Heart left ventricle (tissue), 16 donors: ENCODE measurements around the gene AHRR. TPM values are rescaled to one million over a fixed set of nuclear protein-coding genes. Genes with fewer than 3 reads are reported as not detected.
A peak's percentile ranks its signal among the peaks of the same experiment; 100 is the strongest.

Source experiments
- ATAC-seq, 4 donors: fragments of 200-7000 bp; cut with Tn5 transposase; one replicate each; pipeline ENCODE4 v1.9.1; 2020 to 2022; ENCODE audit warnings: moderate library complexity in 4 of 4, mild to moderate bottlenecking in 3 of 4, moderate number of reproducible peaks in 1 of 4
- DNase-seq, 5 donors: peaks; one replicate each; pipeline ENCODE4 v3.0.0-alpha.2; 2020
- H3K27ac ChIP-seq, 12 donors: fragments of 200-600 bp; sonication (generic) in 4 of 12; one replicate each; pipeline versions ENCODE4 v1.5.0 to v1.8.0; 2016 to 2022; ENCODE audit warnings: mild to moderate bottlenecking in 2 of 12
- H3K27me3 ChIP-seq, 9 donors: fragments of 200-600 bp; sonication (generic) in 2 of 9; one replicate each; pipeline versions ENCODE4 v1.5.1 to v1.8.0; 2016 to 2022; ENCODE audit warnings: mild to moderate bottlenecking in 3 of 9
- H3K36me3 ChIP-seq, 9 donors: fragments of 200-600 bp; sonication (generic) in 2 of 9; one replicate each; pipeline versions ENCODE4 v1.5.0 to v1.8.0; 2018 to 2022; ENCODE audit warnings: mild to moderate bottlenecking in 2 of 9
- H3K4me1 ChIP-seq, 12 donors: fragments of 200-600 bp; sonication (generic) in 4 of 12; one replicate each; pipeline versions ENCODE4 v1.5.0 to v1.8.0; 2016 to 2022; ENCODE audit warnings: mild to moderate bottlenecking in 3 of 12
- H3K4me3 ChIP-seq, 12 donors: fragments of 200-600 bp; sonication (generic) in 4 of 12; one replicate each; pipeline versions ENCODE4 v1.5.0 to v1.8.0; 2017 to 2022; ENCODE audit warnings: mild to moderate bottlenecking in 9 of 12, moderate library complexity in 4 of 12
- H3K9me3 ChIP-seq, 12 donors: fragments of 200-600 bp; sonication (generic) in 4 of 12; one replicate each; pipeline versions ENCODE4 v1.5.0 to v1.8.0; 2016 to 2022; ENCODE audit warnings: mild to moderate bottlenecking in 1 of 12
- POLR2A ChIP-seq, 2 donors: fragments of 450-650 bp; IDR thresholded peaks; one replicate each; pipeline ENCODE4 v1.6.1; 2017; ENCODE audit warnings: antibody characterized with exemption in 2 of 2, mild to moderate bottlenecking in 2 of 2, moderate library complexity in 2 of 2
- WGBS, 4 donors: extraction: QIAGEN DNeasy Blood & Tissue Kit in 2 of 4; methylation state at CpG; one replicate each; pipeline versions ENCODE4 v1.1.5 to v1.1.7; 2013 to 2018; 5-methylcytosine and 5-hydroxymethylcytosine counted together
- intact Hi-C, 10 donors: fragments of 100-400 bp; cut with DNase I; formaldehyde crosslinking; loops; one replicate each; pipeline versions ENCODE4 v1.11.1 to v1.14.2; 2022
- polyA plus RNA-seq, 2 donors: library from polyadenylated mRNA; stranded (reverse); fragments of 200-250 nt; gene quantifications; one replicate each; pipeline ENCODE4 v1.2.3, GENCODE V29; 2013
- total RNA-seq, 9 donors: library from RNA; depleted of rRNA in 2 of 9; stranded (reverse); fragments of >200 nt in 2 of 9; fragmentation: NEBNext Ultra II Directional in 3 of 9; extraction: Animal tissue kit (Norgen Biotek cat#: 25700) in 3 of 9; gene quantifications; one replicate each; pipeline versions ENCODE4 v1.1.0 to v1.2.4, GENCODE V29; 2016 to 2023
- TF ChIP-seq, protein P1 (sequence below), 12 donors: fragments of 200-600 bp; sonication (generic) in 4 of 12; IDR thresholded peaks; one replicate each; pipeline versions ENCODE4 v1.5.0 to v1.8.0; 2018 to 2022; ENCODE audit warnings: antibody characterized with exemption in 12 of 12, mild to moderate bottlenecking in 5 of 12
- donor health status: ischemic (EF 13 %, LVEDD 7.1; RV severe dilation, severe dysfunction).
- donor health status: healthy with polysubstance abuse.
- donor health status: DM: no; HTN: yes; CAD: no.
- donor health status: DM: no; HTN: no; CAD: no.
- donor health status: ischemic (EF 25% LVEDD 6.9; RV normal size, moderate dysfunction).
- donor health status: ischemic (EF 25% LVEDD 5.7; RV mildly dilated, moderate dysfunction).
- donor health status: healthy.
- donor health status: DM: yes; HTN: yes; CAD: no.
- donor health status: ischemic (EF 35%, LVEDD 5.7; RV mildly dilated, moderate dysfunction).
- donor health status: nonischemic (EF 11% LVEDD 7.7; RV severe dilation, severe dysfunction).
- donor health status: DM: yes; HTN: yes; CAD: no.
- donor health status: PGD.
- donor health status: ischemic (EF 29% LVEDD 5.4; RV normal size, mild dysfunction).
- donor health status: nonischemic (EF 23%, LVEDD 6.1; RV moderate dilation, normal function).

The AHRR gene
- total and polyA plus RNA-seq, 11 donors: 0.11 to 0.69 (median 0.26) TPM; not detected in 2

DNA sequence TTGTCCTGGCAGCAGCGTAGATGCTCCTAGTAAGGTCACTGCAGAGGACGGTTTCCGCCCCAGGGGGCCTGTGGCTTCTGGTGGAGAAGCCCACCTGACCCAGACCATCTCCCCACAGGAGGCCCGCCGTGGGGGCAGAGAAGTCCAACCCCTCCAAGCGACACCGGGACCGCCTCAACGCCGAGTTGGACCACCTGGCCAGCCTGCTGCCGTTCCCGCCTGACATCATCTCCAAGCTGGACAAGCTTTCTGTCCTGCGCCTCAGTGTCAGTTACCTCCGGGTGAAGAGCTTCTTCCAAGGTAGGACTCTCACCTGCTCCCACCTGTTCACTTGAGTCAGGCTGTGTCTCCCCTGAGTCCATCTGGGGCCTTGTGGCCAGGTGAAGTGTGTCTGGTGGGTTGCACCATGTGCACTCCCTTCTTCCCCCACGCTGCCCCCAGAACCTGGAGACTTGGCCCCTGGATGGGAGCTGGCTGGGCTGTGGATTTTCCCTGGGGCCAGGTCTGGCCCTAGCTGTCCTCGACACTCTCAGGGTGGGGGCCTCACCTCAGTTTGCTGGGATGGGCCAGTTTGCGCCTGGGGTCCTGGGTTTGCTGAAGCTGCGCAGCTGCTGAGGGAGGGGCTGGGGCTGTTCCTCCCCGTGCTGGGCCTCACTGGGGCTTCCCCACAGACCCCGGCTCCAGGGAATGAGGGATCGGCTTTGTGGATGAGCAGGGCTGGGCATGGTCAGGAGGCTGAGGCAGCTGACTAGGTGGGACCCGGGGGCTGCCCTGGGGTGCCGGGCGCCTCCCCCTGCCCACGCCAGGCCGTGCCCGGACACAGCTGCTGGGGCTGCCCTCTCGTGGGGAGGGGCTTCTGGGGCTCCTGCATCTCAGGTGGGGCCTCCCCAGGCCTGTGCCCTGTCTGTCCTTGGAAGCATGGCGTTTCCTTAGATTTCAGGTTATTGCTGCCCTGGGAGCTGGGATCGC lies 32.4 kb downstream of the AHRR start:
- DNase-seq: peak in 1 of 5 donors; percentile 4
- TF ChIP-seq, protein P1, sequence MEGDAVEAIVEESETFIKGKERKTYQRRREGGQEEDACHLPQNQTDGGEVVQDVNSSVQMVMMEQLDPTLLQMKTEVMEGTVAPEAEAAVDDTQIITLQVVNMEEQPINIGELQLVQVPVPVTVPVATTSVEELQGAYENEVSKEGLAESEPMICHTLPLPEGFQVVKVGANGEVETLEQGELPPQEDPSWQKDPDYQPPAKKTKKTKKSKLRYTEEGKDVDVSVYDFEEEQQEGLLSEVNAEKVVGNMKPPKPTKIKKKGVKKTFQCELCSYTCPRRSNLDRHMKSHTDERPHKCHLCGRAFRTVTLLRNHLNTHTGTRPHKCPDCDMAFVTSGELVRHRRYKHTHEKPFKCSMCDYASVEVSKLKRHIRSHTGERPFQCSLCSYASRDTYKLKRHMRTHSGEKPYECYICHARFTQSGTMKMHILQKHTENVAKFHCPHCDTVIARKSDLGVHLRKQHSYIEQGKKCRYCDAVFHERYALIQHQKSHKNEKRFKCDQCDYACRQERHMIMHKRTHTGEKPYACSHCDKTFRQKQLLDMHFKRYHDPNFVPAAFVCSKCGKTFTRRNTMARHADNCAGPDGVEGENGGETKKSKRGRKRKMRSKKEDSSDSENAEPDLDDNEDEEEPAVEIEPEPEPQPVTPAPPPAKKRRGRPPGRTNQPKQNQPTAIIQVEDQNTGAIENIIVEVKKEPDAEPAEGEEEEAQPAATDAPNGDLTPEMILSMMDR (IDR thresholded peaks at IDR 0.05): no peak
- TF ChIP-seq POLR2A (IDR thresholded peaks at IDR 0.05): no peak

DNA sequence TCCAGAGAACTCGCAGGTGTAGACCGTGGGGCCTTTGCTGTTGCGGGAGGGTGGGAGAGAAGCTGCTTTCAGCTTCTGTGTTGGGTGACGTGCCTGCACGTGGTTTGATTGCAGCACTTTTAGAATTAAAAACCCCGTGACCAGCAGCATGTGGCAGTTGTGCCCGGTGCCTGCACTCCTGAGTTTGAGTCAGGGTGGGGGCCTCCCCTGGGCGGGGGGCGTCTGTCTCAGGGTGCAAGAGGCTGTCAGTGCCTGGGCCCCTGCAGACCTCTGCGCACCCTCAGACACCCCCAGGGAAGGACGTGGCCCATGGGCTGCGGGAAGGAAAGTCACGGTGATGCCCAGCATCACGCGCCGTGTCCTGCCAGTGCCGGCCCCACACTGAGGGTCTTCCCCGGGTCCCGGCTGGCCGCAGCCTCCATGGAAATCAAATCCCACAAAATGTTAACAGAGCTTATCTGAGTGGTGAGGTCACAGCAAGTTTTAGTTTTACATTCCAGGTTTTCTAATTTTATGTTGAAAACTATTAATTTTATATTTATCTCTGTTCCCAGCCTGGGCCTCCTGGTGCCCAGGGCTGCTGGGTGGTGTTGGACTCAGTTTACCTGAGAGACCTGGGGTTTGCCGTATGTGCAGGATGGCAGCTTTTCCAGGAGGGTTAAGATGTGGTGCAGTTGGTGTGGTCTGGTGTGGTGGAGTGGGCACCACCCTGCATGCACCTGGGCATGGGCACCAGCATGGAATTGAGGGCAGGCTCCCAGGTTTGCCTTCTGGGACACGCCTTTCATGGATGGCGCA lies 33.3 kb downstream of the AHRR start:
- 88 to 92% (median 90%) methylated on average over 17 to 23 of the region's 23 CpGs for WGBS, 4 donors
- Histone ChIP-seq H3K4me3 (no peak overlapping the region), H3K27me3 (peaks cover 0 to 6% (median 0%) of the 10 kb centered on the region in 9 donors), H3K4me1 (no peaks in the 10 kb centered on the region), H3K27ac (no peak overlapping the region), H3K36me3 (no peaks in the 10 kb centered on the region), H3K9me3 (no peaks in the 10 kb centered on the region)
- ATAC-seq (no peak), DNase-seq (no peak)
- intact Hi-C loops: no loop called here
- TF ChIP-seq POLR2A (IDR thresholded peaks at IDR 0.05): no peak
- TF ChIP-seq, protein P1 (IDR thresholded peaks at IDR 0.05): no peak

More for the DNA sequence above, 32.4 kb downstream of the AHRR start:
- peaks cover 0 to 13% (median 0%) of the 10 kb centered on the region in 9 donors for H3K27me3 ChIP-seq
- no peak overlapping the region for H3K27ac ChIP-seq
- no peaks in the 10 kb centered on the region for H3K4me1 ChIP-seq
- ATAC-seq: no peak
- intact Hi-C loops: no loop called here
- H3K4me3 ChIP-seq: no peak overlapping the region
- H3K9me3 ChIP-seq: no peaks in the 10 kb centered on the region
- 86 to 90% (median 88%) methylated on average over 27 to 30 of the region's 30 CpGs for WGBS, 4 donors
- no peaks in the 10 kb centered on the region for H3K36me3 ChIP-seq

DNA sequence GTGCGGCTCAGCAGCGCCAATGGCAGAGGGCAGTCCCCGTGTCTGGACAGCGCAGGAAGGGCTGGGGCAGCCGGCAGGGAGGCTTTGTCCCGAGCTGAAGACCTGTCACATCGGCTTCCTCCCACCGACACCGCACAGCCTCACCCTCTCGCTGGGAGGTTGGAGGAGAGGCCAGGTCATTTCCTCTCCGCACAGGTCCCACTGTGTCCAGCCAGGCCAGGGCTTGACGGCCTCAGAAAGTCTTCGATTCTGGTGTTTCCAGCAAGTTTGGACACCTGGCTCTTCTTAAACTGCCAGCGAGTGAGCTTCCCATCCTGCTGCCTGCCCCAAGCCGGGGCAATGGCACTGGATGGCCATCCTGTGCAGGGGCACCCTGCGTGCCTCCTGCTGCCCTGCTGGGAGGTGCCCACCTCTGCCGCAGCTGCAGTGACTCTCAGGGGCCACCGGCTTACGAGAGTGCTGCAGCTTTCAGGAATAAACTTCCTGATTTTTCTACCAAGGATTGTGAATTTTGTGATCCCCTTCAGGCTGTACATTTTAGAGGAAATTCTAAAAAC lies 33.9 kb downstream of the AHRR start:
- H3K27me3 ChIP-seq: peaks cover 0 to 4% (median 0%) of the 10 kb centered on the region in 9 donors
- TF ChIP-seq, protein P1 (IDR thresholded peaks at IDR 0.05): no peak
- no peak for TF ChIP-seq POLR2A (IDR thresholded peaks at IDR 0.05)
- no peaks in the 10 kb centered on the region for H3K36me3 ChIP-seq
- H3K4me3 ChIP-seq: no peak overlapping the region
- WGBS, 4 donors: 74 to 82% (median 79%) methylated on average over 17 to 19 of the region's 19 CpGs
- intact Hi-C loops: no loop called here
- no peak for DNase-seq
- ATAC-seq: no peak
- H3K4me1 ChIP-seq: no peaks in the 10 kb centered on the region
- H3K9me3 ChIP-seq: no peaks in the 10 kb centered on the region
- H3K27ac ChIP-seq: no peak overlapping the region
